H54 (cell line): ENCODE results near the gene PGP.

Experiments
- DNase-seq: peaks from one replicate; pipeline ENCODE4 v3.0.0; 2011; ENCODE audit warnings: low spot score, mixed read lengths; ENCODE audit not compliant: insufficient read length
- FAIRE-seq: peaks from 3 replicates; lab custom pipeline; 2011; peaks lifted over from hg19 to GRCh38; lab: Jason Lieb, UNC
- POLR2A ChIP-seq: IDR thresholded peaks from 2 replicates; pipeline ENCODE4 v1.6.1; 2011; ENCODE audit warnings: low read depth, mild to moderate bottlenecking, low read length

The PGP gene

GRCh38 chr16:2194852-2195321 lies 19.8 kb downstream of the PGP start:
- FAIRE-seq = no peak
- no peak for TF ChIP-seq POLR2A
- no peak for DNase-seq

DNA sequence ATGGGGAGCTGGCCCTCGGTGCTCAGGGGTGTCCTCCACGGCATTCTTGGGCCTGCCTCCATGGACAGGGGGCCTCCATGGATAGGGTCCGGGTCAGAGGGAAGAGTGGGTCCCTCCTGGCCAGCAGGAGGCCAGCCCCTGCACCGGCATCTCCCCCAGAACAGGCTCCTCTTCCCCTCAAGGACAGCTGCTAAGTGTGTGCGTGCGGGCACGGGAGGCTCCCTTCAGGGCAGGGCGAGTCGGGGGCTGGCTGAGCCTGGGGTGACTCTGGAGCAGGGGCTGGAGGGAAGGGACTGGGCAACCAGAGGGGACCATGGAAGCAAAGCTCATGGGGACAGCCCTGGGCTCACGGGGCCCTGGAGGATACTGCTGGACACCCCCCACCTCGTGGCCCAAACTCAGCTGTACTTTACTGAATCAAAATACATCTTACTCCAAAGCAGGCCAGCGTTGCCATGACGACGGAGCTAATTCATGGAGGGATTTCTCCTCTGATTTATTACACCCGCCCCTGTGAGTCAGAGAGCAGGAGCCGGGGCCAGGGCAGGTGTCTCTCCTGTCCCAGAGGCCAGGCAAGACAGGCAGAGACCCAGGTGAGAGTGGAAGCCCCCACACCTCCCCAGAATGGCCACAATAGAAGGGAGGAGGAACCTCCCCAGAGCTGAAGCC lies 20.3 kb downstream of the PGP start:
- DNase-seq = peak; percentile 92
- TF ChIP-seq POLR2A = no peak
- FAIRE-seq = no peak

DNA sequence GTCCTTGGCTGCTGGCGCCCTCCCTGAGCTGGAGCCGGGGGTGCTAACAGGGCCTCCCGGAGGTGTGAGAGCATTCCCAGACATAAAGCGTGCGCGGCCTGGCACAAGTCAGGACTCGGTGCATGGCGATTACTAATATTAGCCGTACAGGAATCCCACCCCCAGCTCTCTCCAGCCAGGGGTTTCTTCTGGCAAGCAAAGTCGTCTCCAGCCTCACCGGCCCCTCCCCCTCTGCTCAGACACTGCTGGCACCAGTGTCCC lies 23.3 kb downstream of the PGP start:
- TF ChIP-seq POLR2A = no peak
- FAIRE-seq (no peak), DNase-seq (no peak)

DNA sequence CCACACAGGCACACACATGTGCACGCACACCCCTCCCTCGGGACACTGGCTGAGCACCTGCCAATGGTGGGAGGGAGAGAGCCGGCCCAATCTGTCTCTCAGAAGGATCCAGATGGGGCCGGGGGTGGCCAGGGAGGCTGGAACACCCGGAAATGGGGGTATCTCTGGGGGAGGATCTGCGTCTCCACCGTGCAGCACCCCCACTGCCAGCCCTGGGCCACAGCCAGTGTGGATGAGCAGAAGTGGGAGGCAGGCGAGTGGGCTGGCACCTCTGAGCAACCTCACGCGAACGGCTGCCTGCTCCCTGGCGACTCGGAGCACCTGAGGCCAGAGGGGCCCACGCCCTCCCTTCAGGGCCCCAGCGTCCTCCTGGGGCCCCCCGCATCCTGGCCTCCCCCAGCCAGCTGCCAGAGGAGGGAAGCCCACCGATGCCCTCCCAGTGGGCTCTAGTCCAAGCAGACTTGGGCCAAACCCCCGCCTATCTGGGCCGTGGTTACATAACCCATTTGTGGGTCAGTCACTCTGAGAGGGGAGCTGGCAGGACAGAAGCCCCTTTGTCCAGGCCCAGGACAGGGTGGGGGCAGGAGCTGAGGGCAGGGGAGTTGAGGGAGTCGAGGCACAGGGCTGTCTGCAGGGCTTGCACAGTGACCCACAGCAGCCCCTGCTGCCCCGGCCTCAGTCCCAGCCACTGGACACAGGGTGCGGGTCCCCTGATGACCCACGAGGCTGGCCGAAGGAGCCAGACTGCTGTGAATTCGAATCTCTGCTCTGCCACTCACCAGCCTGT lies 23.8 kb downstream of the PGP start:
- FAIRE-seq (no peak), DNase-seq (no peak)
- no peak for TF ChIP-seq POLR2A

- no peak for FAIRE-seq
- no peak for DNase-seq
- TF ChIP-seq POLR2A = no peak
Measured at GRCh38 chr16:2190002-2190658, 24.5 kb downstream of the PGP start.

- TF ChIP-seq POLR2A = no peak
- DNase-seq (no peak), FAIRE-seq (no peak)
Measured at GRCh38 chr16:2189252-2189893, 25.3 kb downstream of the PGP start.

DNA sequence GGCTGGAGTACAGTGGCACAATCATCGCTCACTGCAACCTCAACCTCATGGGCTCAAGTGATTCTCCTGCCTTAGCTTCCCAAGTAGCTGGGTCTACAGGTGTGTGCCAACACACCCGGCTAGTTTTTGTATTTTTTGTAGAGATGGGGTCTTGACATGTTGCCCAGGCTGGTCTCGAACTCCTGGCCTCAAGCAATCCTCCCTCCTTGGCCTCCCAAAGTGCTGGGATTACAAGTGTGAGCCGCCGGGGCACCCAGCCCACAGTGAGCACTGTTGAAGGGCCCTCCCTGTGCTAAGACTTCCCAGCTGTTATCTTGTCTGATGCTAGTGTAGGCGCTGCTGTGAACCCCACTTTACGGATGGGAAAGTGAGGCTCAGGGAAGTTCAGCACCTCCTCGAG lies 26.2 kb downstream of the PGP start:
- FAIRE-seq (no peak), DNase-seq (no peak)
- no peak for TF ChIP-seq POLR2A

GRCh38 chr16:2187212-2187611 lies 27.4 kb downstream of the PGP start:
- TF ChIP-seq POLR2A = no peak
- DNase-seq (no peak), FAIRE-seq (no peak)

DNA sequence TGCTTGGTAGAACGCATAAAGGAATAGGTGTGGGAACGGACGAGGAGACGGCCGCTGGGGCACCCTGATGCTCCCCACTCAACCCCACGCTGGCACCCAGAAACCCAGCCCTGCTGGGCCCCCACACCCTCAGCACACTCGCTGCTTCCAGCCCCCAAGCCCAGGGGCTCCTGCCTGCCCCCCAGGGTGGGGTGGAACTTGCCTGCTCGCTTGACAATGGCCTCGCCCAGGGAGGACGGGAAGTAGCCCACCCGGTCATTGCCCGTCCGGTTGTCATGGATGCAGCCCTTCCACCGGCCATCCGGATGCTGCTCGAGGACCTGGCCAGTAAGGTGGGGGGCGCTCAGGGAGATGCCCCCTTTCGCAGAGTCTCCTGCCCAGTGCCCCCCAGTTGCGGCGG lies 28.1 kb downstream of the PGP start:
- no peak for FAIRE-seq
- no peak for DNase-seq
- no peak for TF ChIP-seq POLR2A

DNA sequence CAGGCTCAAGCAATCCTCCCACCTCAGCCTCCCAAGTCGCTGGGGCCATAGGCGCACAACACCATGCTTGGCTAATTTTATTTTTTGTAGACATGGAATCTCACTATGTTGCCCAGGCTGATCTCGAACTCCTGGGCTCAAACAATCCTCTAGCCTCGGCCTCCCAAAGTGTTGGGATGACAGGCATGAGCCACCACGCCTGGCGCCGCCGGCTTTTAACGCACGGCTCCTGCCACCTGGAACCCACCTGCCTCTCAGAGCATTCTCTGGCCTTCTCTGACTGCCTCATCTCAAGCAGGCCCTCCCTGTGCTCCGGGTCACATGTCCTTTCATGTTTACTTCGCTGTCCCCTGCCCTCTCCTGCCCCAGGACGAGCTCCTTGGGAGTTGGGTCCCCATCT lies 28.6 kb downstream of the PGP start:
- no peak for DNase-seq
- TF ChIP-seq POLR2A = no peak
- no peak for FAIRE-seq

- DNase-seq = no peak
- no peak for TF ChIP-seq POLR2A
Measured at GRCh38 chr16:2184962-2185361, 29.7 kb downstream of the PGP start.

DNA sequence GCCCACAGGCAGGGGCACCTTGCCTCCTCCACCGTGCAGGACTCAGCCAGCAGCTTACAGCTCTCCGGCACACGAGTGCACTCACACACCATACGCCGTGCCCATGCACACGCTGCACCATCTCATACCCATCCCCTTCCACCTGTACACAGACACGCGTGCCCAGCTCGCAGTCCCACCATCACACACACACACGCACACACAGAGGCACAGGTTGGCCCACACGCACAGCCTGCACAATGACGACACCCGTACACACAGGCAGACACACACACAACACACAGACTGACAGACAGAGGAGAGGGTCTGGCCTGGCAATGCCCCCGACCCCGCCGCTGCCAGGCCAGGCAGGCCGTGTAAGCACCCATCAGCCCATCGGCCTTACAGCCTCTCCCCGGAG lies 30.3 kb downstream of the PGP start:
- no peak for TF ChIP-seq POLR2A
- DNase-seq = no peak
- no peak for FAIRE-seq

More at GRCh38 chr16:2184962-2185361, 29.7 kb downstream of the PGP start:
- no peak for FAIRE-seq

- DNase-seq (no peak), FAIRE-seq (no peak)
- TF ChIP-seq POLR2A = no peak
Measured at GRCh38 chr16:2183671-2184070, 31.0 kb downstream of the PGP start.

DNA sequence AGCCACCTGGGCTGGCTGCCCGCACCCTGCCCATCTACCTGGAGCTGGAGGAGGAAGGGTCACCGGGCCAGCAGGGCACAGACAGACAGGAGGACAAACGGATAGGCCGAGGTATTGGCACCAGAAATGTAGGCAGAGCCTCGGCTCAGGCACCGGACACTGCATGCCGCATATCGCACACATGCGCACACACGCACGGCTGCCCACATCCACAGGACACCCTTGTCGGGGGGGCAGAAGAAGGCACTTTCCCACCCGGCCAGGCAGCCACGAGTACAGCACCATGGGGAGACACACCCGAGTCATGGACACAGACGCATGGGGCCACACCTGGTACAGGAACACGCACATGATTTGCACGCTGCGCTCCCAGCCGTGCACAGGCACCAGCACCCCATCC lies 32.7 kb downstream of the PGP start:
- TF ChIP-seq POLR2A = no peak
- FAIRE-seq = no peak
- DNase-seq = no peak
